Cardiac septum (tissue), 1 donor: ENCODE results near the gene ADARB2. TPM values are rescaled to one million over a fixed set of nuclear protein-coding genes. Genes with fewer than 3 reads are reported as not detected.

Experiments
- DNase-seq: peaks from one replicate; pipeline ENCODE4 v3.0.0-alpha.2; 2020; ENCODE audit warnings: low spot score
- intact Hi-C: fragments of 100-400 bp; cut with DNase I; formaldehyde crosslinking; loops from one replicate; pipeline ENCODE4 v1.14.0; 2022
- total RNA-seq: library from RNA; stranded (reverse); fragmentation: NEBNext Ultra II Directional; extraction: Animal tissue kit (Norgen Biotek cat#: 25700); gene quantifications from one replicate; pipeline ENCODE4 v1.2.1, GENCODE V29; 2021
- donor health status: DM: no; HTN: no; CAD: no.

ADARB2 gene
- total RNA-seq, 1 donor from 2014 or later, result not detected

DNA sequence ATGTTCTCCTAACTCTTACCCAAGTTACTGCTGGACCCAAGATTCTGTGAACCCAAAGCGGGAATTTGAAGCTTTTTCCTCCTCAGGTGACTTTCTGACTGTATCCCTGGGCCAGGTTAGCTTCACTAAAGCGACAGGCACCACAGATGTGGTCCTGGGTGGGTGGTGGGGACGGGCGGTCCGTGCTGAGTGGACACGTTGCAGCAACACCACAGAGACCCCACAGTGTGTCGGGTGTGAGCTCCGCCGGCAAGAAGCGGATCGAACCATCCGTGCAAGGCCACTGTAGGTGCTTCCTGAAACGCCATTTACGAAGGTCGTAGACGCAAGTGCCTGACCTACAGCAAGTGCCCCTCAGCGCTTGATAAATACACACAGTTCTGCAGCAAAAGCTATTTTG is 325.9 kb downstream of the ADARB2 start:
- no peak for DNase-seq
- intact Hi-C loops, result no loop called here

DNA sequence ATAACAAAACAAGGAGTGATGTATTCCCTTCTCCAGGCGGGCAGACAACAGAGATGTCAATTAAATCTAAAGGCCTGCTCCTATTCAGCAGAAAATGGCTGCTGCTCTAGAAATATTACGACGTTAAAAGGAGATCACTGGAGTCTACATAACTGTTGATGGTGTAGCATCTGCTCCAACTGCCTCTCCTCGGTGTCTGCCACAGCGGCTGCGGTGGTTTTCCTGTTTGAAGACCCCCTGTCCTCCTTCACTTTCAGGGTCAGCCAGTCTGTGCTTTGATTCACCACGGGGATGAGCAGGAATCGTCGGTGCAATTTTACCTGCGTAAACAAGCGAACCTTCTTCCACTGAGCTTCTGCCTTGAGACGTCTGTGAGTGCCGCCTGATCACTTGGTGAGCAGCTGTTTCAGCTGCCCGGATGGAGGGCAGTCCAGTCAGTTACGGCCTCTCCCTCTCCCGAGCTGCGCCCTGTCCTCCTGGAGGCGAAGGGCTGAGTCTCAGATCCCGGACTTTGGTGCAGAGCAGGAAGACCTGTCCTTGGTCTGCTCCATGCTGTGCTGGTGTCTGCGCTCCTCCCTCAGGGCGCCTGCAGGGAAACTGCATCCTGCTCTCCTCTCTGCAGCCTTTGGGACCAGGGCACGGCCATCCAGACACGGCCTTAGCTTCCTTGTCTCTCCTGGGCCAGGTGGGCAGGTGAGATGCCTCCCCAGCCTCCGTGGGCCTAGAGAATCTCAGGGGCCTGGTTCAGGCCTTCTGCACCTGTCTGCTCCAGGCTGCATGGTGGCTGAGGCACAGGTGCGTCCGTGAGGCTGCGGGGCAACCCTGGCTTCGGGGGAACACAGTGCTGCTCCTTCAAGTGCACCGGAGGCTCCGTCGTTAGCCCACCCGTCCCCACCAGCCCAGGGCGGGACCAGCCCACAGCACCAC is 326.6 kb downstream of the ADARB2 start:
- intact Hi-C loops, result no loop called here

GRCh38 chr10:1410032-1410431 is 327.3 kb downstream of the ADARB2 start:
- peak; percentile 29 for DNase-seq
- intact Hi-C loops, result no loop called here

More for the DNA sequence above, 326.6 kb downstream of the ADARB2 start:
- DNase-seq, result peak; percentile 56

GRCh38 chr10:1409392-1409791 is 327.9 kb downstream of the ADARB2 start:
- no peak for DNase-seq
- intact Hi-C loops, result no loop called here

DNA sequence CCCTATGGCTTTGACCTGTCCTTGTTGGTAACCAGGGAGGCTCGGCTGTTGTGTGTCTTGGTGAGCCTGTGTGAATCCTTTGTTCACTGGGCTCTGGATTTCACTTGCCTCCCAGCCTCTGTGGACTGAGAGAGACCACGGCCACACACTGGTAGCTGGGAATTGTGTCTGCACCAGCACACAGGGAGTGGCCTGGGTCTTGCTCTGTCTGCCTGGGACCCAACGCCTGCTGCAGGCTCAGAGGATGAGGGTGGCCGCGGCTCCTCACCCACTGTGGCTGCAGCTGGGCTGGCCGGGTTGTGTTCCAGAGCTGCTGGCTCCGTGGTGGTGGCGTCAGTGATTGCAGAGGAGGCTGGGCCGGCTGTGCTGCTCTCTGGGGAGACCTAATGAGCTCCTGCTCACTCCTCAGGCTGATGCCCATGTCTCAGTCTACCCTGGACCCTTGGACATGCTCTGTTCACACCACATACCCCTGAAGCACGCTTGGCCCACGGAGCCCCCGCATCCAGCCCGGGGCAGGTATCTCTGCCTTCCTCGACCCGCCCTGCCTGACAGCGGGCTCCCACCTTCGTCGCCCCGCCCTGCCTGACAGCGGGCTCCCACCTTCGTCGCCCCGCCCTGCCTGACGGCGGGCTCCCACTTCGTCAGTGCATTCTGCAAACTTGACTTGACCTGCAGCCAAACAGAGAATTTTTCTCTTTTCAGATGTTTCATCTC is 328.5 kb downstream of the ADARB2 start:
- intact Hi-C loops, result no loop called here
- no peak for DNase-seq

GRCh38 chr10:1406967-1407945 is 330.1 kb downstream of the ADARB2 start:
- intact Hi-C loops, result no loop called here
- DNase-seq, result no peak

DNA sequence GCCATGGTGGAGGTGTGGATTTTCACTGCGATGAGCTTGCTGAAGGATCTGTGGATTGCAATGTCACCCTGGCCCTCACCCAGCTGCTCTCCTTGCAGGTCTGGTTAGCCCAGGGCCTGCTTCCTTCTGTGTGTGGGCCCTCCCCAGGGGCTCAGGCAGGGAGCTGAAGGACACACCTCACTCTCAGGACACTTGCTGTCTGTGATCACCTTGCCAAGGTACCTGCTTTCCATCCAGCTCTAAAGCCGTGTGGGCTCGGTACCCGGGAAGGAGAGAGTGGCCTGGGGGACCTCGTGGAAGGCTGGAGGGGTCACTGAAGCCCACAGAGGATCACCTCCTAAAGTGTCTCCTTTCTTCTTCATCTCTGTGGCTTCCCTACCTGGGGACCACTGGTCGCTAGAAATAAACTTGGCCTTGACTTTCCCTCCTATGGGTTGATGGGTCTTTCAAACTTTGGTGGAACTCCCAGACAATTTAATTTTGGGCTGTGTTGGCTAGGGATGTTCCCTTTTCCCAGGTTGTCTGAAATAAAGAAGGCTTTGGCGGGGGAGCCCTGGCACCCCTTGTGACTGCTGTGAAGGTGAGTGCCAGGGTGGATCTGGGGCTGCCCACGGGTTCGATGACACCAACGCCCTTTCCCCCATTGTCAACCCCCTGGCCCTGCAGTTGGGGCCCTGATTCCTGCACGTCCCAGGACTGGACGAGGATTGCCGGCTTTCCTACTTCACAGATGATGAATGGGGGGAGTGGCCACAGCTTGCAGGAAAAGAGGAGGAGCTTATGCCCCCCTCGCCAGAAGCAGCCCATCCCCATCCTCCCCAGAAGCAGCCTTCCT is 331.0 kb downstream of the ADARB2 start:
- intact Hi-C loops, result no loop called here
- no peak for DNase-seq

DNA sequence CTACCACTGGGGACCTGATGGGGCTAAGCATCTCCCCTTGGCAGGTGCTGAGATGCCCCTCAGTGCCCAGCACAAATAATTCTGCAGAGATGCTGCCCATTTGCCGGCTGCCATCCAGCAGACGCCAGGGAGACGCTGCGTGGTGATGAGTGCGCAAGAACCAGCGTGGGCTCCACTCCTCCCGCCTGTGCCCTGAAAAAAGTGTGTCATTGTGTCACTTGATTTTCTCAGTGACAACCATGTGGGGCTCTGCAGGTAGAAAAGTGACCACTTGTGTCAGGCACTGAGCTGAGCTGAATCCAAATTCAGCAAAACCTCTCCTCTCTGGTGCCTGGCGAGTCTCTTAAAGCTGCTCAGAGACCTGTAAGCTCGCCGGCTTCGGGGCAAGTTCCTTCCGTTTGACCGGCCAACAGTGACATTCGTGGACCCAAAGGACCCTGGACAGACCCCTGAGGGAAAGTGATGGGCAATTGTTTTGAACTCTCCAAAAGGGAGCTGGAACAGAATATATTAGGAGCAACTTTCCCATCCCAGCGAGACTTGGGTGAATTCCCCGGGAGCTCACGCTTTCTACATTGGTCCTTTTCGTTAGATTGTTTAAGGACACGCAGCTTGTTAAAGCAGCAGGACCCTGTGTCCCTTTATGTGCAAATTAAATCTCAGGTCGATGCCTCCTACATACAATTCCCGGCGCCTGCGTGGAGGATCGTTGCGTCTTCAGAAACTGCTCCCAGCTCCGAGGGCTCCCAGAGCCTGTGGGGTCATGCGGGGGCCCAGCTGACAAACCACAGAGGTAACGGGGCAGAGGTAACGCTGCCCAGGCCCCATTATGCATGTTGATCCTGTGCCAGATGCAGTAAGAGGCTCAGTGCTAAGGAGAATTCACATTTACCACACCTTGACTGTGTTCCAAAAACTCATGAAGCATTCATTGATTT is 332.7 kb downstream of the ADARB2 start:
- intact Hi-C loops, result no loop called here
- no peak for DNase-seq

- intact Hi-C loops, result no loop called here
- DNase-seq, result peak; percentile 58
Measured at GRCh38 chr10:1403508-1404322, 333.6 kb downstream of the ADARB2 start.

- intact Hi-C loops, result no loop called here
- DNase-seq, result peak; percentile 55
Measured at GRCh38 chr10:1402816-1403507, 334.4 kb downstream of the ADARB2 start.

GRCh38 chr10:1402016-1402770 is 335.1 kb downstream of the ADARB2 start:
- DNase-seq, result peak; percentile 53
- intact Hi-C loops, result no loop called here

DNA sequence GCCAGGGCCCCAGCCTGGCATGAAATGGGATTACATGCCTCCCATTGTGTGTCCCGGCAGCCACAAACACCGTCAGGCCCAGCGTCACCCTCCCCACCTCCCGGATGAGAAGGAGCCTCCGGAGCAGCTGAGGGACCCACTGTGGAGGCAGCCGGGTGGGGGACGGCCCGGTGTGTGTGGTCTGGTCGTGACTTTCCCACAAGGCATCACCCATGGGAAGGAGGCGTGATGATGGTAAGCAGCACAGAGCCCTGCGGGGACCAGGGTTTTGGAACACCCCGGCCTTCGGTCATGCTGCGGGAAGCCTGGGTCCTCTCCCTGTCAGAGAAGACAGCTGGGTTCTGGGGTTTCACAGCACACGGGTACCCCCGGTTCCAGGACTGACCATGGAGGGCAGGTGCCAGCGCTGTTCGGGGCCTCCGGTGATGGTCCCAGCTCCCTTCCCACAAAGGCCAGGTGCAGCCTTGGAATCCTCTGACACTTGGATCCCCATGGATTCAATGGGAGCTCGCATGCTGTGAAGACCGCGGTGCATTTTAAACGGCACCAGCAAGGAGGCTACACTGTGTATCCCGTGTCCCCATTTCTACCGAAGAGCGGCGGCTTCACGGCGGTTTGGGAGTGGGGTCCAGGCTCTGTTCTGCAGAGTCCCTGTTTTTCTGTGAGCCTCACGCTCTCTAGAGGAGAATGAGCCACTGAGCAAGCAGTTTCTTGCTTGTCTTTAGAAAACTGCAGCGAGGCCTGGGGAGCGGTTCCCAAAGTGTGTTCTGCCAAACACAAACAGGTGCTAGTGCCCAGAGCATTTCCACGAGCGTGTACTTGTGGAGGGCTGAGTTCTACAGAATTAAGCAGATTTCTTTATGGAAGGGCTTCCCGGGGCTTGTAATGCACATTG is 336.0 kb downstream of the ADARB2 start:
- intact Hi-C loops, result no loop called here
- peak; percentile 56 for DNase-seq

- intact Hi-C loops, result no loop called here
- peak; percentile 39 for DNase-seq
Measured at GRCh38 chr10:1400101-1401070, 336.9 kb downstream of the ADARB2 start.
